ENCODE results near the gene NR2F1.

Gene NR2F1

DNA sequence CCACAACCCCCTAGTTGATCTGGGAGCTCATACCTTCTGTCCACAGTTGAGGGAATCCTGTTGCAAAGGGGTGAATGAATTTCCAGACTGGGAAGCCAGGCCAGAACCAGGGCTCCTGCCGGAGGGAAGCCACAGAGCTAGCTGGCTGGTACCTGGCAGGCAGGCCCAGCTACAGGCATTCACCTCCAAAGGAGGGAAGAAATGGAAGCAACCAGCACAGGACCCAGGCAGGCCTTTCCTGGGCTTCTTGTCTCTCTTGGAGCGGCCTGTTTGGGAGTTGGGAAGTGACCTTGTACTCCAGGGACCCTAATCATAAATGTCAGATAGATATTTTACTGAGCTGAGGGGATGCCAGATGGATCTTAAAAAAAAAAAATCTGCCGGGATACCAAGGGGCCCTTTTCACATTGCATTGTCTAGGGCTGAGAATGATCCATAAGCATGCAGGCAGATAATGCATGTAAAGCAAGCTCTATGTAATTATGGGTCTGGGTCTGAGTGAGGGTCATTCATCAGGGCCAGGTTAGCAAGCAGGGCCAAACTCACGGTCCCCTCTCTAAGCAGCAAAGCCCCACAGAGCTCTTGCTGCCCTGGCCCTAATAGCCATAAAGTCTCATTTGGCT lies 8.4 kb downstream of the NR2F1 start:
- DNase-seq (ENCODE audit: low read depth), result no peak

DNA sequence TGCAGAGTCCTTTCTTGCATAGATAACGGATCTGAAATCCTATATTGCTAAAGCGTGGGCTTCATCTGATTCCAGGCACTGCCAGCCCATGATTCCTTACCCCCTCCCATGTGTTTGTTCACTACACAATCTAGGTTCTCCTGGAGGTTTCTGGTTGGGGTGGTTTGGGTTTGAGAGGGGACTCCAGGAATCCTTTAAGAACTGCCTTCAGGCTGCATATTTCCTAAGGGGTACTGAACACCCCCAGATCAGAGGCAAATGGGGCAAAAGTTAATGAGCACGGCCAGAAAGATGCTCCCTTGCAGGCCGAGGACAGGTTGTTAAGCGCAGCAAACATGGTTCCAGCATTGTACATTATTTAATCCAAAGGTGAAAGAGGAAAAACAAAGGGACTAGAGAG lies 9.9 kb downstream of the NR2F1 start:
- no peak for DNase-seq (ENCODE audit: low read depth)

DNA sequence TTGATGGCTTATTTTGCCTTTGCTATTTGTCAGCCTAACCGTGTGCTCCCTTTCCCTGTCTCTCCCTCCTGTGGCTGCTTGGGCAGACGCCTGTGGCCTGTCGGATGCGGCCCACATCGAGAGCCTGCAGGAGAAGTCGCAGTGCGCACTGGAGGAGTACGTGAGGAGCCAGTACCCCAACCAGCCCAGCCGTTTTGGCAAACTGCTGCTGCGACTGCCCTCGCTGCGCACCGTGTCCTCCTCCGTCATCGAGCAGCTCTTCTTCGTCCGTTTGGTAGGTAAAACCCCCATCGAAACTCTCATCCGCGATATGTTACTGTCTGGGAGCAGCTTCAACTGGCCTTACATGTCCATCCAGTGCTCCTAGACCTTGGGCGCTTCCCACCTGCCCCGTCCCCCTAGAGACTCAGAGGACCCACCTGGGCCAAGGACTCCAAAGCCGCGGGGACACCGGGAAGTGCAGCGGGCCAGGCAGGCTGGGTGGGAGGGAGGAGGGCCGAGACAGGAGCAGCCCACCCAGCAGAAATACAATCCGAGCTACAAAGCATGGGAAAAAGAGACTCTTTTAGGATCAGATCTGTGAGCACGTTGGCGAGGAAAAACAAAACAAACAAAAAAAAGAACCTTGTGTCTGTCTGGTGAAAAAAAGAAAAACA lies 10.6 kb downstream of the NR2F1 start:
- no peak for DNase-seq (ENCODE audit: low read depth)

DNA sequence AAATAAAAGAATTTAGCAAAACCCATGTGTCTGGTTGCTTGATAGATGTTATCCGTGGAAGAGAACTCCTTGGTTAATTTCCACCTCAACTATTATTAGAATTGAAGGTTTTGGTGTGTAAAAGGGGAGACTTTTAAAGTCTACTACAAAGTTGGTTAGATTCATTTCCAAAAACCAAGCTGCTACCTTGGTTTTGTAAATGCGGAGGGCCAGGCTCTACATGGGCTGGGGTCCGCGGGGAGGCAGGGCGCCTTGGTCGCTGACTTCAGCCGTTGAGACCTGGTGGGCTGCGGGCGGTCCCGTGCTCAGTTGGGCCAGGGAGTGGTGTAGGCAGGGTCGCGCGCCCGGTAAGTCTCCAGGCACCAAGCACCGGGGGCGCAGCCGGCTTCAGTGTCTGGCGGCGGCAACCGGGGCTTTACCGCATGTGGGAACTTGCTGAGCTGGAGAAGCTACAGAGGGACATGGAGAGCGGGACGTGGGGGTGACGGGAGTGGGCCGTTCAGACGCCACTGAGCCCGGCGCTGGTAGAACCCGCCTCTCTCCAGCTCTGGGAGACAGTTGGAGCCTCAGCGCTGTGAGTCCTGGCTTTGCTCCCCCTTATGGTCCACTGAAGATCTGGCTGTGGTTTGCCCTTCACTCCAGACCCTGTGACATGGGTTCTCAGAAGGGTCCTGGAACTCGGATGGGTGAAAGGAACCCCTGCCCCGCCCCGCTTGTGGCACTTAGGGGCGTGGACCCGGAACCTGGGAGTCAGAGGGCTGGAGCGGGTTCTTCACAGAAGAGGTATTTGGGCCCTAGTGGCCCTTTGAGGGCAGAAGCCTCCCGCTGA lies 11.8 kb downstream of the NR2F1 start:
- no peak for DNase-seq (ENCODE audit: low read depth)

DNA sequence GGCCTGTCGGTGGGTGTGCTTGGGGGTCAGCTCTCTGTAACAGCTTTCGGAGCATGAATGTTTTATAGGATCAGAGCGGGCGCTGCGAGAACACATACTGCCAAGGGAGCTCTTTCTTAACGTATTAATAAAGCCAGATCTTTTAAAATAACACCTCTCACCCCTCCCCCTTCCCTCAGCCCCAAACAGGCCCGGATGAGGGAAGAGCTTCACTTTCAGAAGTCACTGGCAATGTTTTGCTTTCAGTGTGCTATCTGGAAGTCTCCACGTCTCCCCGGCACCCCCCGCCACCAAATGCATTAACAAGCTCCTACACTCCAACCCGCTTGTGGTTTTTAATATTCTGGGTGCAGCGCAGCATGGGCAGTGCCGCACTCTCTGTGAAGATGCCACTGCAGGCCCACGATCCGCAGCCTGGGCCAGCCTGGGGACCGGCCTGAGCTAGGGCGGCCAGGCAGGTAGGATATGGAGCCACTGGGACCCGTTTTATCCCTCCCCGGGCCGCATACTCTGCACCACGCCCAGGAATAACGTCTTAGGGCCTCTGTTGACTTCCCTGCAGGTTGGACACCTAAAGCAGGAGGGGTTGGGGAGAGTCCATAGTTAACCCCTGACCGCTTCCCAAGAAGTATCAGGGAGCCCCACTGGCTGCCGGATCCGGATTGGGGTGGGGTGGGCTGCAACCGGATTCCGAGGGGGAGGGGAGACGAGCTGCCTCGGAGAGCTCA lies 12.6 kb downstream of the NR2F1 start:
- DNase-seq (ENCODE audit: low read depth), result no peak

DNA sequence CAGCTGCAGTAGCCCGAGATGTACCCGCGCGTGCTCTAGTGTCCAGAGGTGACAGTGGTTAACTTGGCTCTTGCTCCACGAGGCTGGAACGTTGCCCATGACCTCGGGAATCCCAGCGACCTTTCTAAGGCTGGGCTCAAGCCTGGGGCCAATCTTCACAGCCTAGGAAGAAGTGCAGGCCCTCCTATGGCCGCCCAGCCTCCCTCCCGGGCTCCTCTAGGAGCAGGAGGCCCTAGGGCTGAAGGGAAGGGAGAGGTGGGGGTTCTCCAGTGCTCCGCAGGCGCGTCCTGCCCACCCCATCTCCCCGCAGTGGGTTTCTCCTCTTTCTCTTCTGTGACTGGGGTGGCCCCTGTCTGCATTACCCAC lies 13.3 kb downstream of the NR2F1 start:
- DNase-seq (ENCODE audit: low read depth), result no peak

DNA sequence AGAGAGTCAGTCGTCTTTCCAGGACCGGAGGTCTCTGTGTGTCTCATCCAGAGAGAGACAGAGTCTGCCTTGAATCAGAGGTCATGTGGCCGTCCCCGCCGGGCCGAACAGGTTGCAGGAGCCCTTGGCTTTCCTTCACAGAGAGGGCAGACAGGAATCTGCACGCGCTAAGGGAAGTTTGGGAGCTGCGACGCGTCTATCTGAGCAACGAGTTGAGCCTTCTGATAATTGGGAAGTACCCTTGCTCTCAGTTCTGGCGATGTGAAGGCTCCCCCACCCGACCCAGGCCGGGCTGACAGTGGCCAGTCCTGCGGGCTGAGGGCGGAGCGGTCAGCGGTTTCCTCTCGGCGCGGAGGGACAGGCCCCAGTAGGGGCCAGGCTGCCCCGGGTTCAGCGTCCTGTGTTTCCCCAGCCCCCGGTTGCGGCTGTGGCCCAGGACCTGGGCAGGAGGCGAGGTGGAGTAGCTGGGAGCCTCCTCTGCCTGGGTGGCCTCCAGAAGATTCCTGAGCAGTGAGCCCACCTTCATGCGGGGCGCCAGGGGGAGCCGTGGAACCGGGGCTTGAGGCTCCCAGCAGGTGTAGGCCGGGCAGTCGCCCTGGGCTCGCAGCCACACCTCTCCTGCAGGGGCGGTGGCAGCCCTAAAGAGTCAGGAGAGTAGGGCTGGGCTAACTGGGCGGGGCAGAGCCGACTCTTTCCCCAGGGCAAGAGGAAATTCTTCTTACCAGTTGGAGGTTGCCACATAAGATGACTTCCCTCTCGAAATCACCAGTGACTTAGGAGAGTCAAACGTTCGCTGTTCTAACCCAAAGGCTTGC lies 13.9 kb downstream of the NR2F1 start:
- no peak for DNase-seq (ENCODE audit: low read depth)

DNA sequence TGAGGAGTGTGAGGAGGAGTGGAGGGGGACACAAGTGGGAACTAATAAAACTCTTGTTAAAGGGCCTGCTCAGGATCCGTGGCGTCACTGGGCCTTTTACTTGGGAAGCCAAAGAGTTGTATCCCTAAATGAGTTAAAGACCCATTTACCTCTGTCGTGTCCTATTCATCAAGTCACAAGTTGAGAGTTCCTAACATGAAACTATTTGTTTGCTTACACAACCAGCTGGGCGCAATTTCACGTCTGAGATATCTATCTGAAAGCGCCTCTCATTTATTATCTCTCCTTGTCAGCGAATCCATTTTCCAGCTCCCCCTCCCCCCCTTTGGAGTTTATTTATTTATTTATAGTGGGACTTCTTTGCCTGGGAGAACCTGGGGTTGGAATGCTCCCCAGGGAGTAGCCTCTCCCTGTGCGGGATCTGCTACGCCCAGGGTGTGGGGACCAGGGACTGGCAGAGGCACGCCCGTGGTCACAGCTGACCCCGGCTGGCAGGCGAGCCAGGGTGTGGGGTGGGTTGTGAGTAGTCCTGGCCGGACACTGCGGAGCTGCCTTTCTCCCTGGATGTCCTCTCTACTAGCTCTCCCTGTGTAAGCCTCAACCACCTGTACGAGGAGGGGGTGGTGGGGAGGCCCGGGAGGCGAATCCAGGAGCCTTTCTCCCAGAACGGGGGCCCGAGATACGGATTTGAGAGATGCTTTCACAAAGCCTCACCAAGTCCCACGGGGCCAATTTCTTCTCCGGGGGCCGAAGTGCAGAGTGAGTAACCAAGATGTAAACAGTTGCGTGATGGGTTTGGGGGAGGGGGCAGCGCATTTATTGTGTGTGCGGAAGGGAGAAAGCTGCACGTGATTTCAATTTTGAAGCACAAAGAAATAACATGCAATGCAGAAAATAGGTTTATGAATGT lies 15.3 kb downstream of the NR2F1 start:
- DNase-seq (ENCODE audit: low read depth), result no peak

DNA sequence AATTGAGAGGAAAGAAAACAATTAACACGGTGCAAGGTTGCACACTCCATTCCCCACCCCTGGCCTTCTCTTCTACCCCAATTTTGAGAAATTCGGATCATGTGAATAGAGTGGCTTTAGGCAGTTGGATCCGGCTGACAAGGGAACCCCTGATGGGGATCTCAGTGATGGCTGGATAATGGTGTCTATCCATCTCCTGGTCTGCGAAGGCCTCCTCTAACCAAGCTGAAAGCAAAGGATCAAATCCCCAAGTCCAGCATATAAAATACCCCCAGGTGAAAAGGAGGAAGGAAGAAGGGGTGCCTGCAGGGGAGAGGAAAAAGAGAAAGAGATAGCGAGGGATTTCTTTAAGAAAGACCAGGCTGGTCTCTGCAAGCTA lies 16.0 kb downstream of the NR2F1 start:
- no peak for DNase-seq (ENCODE audit: low read depth)

DNA sequence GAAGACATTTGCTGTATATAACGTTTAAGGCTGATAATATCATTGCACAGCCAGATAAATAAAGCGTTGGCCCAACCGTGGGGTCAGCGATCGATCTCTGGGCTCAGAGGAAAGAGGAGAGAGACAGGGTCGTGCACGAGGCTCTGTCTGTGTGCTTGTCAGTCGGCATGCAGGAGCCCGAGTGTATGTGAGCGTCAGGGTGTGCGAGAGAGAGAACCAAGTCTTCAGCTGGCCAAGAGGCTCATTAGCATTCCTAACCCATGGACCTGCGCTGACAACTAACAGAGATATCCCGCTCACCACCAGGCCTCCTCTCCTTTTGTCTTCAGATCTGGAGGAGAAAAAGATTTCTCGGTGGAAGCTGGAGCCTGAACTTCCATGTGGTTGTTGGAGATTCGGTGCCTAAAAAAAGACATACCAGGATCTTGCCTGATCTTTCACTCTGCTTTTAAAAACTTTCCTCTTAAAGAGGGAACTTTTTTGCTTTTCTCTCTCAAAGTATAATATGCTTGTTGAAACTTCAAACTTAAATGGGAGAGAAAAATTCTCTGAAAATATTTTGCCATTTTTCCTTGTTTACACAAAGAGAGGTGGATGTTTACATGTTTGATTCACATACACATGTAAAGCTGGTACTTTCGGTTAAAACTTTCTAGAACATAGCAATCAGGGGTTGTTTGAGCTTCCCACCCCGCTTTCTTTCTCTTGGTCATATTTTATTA lies 16.5 kb downstream of the NR2F1 start:
- no peak for DNase-seq (ENCODE audit: low read depth)

DNA sequence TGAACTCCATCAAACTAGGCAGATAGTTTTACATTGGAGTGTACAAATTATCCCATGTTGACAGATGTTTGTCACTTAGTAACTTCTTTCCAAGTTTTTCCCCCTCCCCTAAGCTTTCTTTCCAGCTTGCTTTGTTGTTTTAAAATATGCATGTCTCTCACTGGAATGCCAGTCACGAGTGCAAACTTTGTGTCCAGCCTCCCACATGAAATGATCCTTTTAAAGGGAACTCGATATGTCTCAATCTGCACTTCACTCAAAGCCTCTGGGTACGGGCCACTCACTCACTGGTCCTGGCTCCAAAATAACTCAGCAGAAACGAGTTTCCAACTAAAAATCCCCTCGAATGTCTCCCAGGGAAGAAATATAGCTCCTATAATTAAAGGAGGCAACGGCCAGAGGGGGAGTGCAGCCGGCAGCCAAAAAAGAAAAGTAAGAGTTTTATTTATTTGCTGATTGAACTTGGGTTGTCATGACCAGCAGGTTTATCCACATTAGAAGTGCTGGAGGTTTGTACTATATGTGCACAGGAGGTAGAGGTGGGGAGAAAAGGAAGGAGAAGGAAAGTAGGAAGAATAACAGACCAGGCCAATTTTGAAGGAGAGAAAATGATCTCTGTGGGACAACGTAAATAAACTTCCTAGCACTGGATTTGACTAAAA lies 17.5 kb downstream of the NR2F1 start:
- DNase-seq (ENCODE audit: low read depth), result no peak

DNA sequence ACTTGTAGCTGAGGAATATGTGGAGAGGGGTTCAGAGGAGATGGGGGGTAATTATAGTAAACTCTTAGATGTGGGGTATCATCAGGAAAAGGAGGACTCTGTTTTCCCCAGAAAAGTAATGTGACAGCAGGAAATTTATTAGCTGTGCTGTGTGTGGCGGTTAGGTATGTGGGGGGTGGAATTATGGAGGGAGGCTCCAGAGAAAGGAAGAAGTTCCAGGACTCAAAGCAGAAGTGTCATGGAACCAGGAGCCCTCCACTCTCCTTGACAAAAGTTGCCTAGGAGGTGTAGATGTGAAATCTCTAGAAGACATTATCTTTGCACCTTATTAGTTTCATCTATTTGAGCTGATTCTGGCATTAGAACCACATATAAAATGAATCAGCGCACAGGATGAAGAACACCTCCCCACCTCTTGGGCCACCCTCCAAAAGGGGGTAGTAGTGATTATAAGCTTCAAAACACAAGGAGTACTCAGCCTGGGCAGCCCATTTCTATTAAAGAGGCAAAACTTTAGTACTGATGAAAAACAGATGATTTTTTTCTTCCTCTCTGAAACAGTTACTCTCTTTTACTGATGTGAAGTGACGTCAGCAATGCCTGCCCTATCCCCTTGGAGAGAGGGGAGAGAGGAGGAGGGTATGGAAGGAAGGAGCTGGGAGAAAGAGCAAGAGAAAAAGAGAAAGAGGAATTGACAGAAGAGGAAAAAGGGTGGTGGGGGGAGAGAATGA lies 18.2 kb downstream of the NR2F1 start:
- no peak for DNase-seq (ENCODE audit: low read depth)

DNA sequence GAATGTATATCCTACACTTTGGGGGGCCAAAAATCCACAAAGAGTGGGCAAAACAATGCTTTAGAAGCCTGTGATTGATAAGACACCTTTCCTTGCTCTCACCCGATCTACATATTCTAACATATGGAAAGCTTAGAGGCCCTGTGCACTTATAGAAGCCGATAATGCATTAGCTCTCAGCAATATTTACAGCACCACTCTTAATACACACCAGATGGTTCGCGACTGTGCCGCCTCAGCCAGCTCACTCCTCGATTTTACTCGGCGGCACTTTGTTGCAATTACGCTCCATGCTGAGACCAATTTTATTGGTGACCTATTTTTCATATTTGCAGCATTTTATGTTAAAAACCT lies 18.8 kb downstream of the NR2F1 start:
- DNase-seq (ENCODE audit: low read depth), result no peak

DNA sequence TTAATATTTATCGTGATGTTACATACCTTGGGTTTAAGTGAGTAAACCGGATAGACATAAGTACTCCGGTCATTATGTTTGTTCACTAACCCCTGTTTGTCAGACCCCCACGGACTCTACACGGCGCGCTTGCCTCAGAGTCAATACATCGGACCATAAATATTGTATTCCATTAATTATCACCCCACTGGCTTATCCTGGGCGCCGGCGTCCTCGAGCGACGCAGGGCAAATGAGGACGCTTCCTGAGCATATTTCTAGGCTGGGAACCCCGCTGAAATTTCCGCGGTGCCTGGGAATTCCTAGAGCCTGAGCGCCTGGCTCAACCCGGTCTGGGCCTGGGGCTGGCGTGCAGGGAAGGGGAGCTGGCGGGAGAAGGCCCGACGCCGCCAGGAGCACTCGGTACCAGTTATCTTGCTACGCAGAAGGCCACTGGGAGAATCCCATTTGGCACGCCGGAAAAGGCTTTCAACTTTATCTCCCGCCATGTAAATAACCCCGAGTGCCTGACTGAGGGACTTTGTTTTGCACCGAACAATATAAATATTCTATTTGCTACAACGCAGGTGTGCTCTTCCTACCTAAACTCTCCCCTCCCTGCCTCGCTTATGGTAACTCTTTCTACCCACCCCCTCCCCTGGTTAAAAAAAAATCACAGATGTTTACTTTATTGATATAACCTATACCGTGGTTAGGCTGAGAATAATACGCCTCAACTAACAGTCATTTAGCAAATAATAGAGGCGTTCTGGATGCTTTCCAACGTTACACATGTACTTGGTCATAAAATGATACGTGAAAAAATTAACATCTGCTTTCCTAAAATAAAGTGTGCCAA lies 19.4 kb downstream of the NR2F1 start:
- no peak for DNase-seq (ENCODE audit: low read depth)

DNA sequence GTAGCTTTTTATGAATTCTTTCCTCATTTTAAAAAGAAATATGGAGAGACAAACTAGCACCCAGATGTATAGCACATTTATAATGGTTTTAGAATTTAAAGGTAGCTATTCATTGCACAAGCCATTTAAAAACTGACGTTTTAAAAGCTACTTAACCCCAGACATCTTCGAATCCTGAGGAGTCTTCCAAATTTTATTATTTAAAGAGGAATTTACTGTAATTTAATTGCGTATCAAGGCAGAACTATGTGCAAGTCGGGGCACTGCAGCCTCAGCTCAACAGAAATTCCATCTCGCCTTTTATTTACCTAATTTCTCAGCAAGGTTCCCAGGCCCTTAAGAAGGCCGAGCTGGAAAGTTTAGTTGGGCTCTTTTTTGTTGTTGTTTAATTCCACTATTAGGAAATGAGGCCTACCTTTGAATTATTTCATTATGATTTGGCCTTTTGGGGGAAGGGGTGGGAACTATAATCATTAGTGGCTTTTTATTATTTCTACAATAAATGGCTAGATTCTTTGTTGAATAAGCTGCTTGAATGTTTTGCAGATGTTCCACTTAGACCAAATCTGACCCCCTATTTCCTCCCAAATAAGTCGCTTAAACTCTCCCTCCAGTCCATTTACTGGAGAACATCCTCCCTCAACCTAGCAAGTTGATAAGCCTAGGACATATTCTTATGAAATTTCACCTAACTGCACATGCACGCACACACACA lies 20.2 kb downstream of the NR2F1 start:
- DNase-seq (ENCODE audit: low read depth), result no peak

DNA sequence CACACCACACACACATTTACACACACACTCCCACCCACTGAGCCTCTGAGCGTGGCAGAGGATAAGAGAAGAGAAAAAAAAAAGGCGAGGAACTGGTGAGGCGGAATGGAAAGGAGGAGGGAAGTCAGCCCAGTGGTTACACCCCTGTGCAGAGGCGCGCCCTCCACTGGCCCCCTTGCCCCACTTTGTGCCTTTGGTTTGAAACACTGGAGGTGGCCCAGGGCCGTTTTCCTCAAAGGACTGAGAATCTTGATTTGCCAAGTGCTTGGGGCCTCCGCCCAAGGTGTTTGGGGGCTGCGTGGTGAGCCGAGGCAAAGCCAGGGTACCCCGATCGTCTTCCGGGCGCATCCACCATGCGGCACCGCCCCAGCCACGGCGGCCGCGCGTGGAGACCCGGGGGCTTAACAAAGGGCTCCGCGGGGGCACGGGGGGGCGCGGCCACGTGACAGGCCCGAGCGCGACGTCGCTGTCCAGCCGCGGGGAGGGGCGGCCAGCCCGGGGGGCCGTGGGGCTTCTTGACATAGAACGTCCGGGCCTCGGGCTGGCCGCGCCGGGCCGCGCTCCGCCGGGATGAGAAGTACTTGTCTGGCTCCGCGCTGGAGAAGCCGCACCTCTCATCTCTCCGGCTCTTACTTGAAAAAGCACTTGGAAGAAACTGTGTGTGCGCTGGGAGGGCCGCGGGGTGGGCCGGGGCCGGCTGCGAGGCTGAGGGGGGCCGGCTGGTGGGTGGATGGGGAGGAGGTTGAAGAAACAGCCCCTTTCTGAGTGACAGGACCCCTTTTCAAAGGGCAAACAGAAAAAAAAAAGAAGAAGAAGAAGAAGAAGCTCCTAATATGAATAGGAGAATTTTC lies 21.0 kb downstream of the NR2F1 start:
- no peak for DNase-seq (ENCODE audit: low read depth)
